Aorta (tissue), 5 donors: Measurements from ENCODE around the gene KLHL24. TPM values are rescaled to one million over a fixed set of nuclear protein-coding genes. Genes with fewer than 3 reads are reported as not detected.
"Not testable (repeated sequence)": the region's sequence is repeated elsewhere in the genome, so short reads cannot be mapped to it uniquely, and the experiment has no call there.

Experiments
- ATAC-seq: fragments of 200-7000 bp; cut with Tn5 transposase; one replicate; pipeline ENCODE4 v1.9.1; 2022; ENCODE audit warnings: moderate library complexity; ENCODE audit not compliant: low FRiP score
- DNase-seq, 2 donors: peaks; one replicate each; pipeline ENCODE4 v3.0.0-alpha.2; 2020
- H3K27ac ChIP-seq, 2 donors: one replicate each; pipeline ENCODE4 v1.5.1; 2013; ENCODE audit warnings: low read length in 2 of 2, mild to moderate bottlenecking in 2 of 2, moderate library complexity in 2 of 2, control low read depth in 1 of 2, inconsistent platforms in 1 of 2, low read depth in 1 of 2
- H3K27me3 ChIP-seq, 2 donors: one replicate each; pipeline ENCODE4 v1.6.1; 2013; ENCODE audit warnings: control low read depth in 1 of 2, low read length in 1 of 2, mild to moderate bottlenecking in 1 of 2, moderate library complexity in 1 of 2; ENCODE audit not compliant: insufficient read depth in 2 of 2, control insufficient read depth in 1 of 2
- H3K36me3 ChIP-seq, 2 donors: one replicate each; pipeline ENCODE4 v1.6.1; 2013; ENCODE audit warnings: control low read depth in 1 of 2, low read length in 1 of 2, mild to moderate bottlenecking in 1 of 2; ENCODE audit not compliant: insufficient read depth in 2 of 2, control insufficient read depth in 1 of 2
- H3K4me1 ChIP-seq, 2 donors: one replicate each; pipeline ENCODE4 v1.6.1; 2013; ENCODE audit warnings: low read length in 2 of 2, control low read depth in 1 of 2, mild to moderate bottlenecking in 1 of 2, moderate library complexity in 1 of 2; ENCODE audit not compliant: insufficient read depth in 2 of 2, control insufficient read depth in 1 of 2
- H3K4me3 ChIP-seq, 2 donors: one replicate each; pipeline ENCODE4 v1.5.1; 2013; ENCODE audit warnings: low read length in 2 of 2, control low read depth in 1 of 2, mild to moderate bottlenecking in 1 of 2
- H3K9me3 ChIP-seq: one replicate; pipeline ENCODE4 v1.6.1; 2013; ENCODE audit warnings: mild to moderate bottlenecking, low read length; ENCODE audit not compliant: control insufficient read depth
- WGBS, 2 donors: extraction: QIAGEN DNeasy Blood & Tissue Kit; methylation state at CpG; one replicate each; pipeline ENCODE4 v1.1.7; 2013; 5-methylcytosine and 5-hydroxymethylcytosine counted together
- intact Hi-C, 2 donors: fragments of 100-400 bp; cut with DNase I; formaldehyde crosslinking; loops; one replicate each; pipeline versions ENCODE4 v1.14.2 to v1.15.0; 2022
- polyA plus RNA-seq, 2 donors: library from polyadenylated mRNA; stranded (reverse); fragments of 200-250 nt; gene quantifications; one replicate each; pipeline ENCODE4 v1.2.3, GENCODE V29; 2013
- total RNA-seq, 2 donors: library from RNA; stranded (reverse); fragmentation: NEBNext Ultra II Directional; extraction: Animal tissue kit (Norgen Biotek cat#: 25700); gene quantifications; one replicate each; pipeline ENCODE4 v1.2.1, GENCODE V29; 2021
- donor health status: healthy with polysubstance abuse.
- donor health status: Bipolar disorder and iron deficiency.
- donor health status: DM: no; HTN: no; CAD: no.
- donor health status: DM: no; HTN: no; CAD: no.
- donor health status: DM: yes; HTN: yes; CAD: no.

KLHL24 gene
- total and polyA plus RNA-seq, 4 donors: 10.8 to 62.6 (median 23.9) TPM

- Histone ChIP-seq H3K4me3 (no peak overlapping the region), H3K27me3 (no peaks in the 10 kb centered on the region), H3K4me1 (no peaks in the 10 kb centered on the region), H3K27ac (no peak overlapping the region), H3K9me3 (no peaks in the 10 kb centered on the region), H3K36me3 (peaks cover 0 to 7% of the 10 kb centered on the region in 2 donors)
- intact Hi-C loops: no loop called here
- 20 to 58% methylated on average over 3 of the region's 3 CpGs for WGBS, 2 donors
- no peak for DNase-seq
- ATAC-seq: no peak
These were observed 26.7 kb downstream of the KLHL24 start for GRCh38 chr3:183662099-183662498.

- no peaks in the 10 kb centered on the region for H3K4me1 ChIP-seq
- H3K27ac ChIP-seq: no peak overlapping the region
- WGBS, 2 donors: 47 to 49% methylated on average over 3 of the region's 3 CpGs
- H3K9me3 ChIP-seq: no peaks in the 10 kb centered on the region
- intact Hi-C loops: no loop called here
- no peaks in the 10 kb centered on the region for H3K27me3 ChIP-seq
- DNase-seq (no peak), ATAC-seq (no peak)
- peaks cover 3 to 7% of the 10 kb centered on the region in 2 donors for H3K36me3 ChIP-seq
- H3K4me3 ChIP-seq: no peak overlapping the region
These were observed 29.5 kb downstream of the KLHL24 start for GRCh38 chr3:183664913-183665381.

GRCh38 chr3:183680061-183680460, 44.6 kb downstream of the KLHL24 start:
- Histone ChIP-seq H3K4me3 (no peak overlapping the region), H3K36me3 (peaks cover 0 to 6% of the 10 kb centered on the region in 2 donors), H3K4me1 (no peaks in the 10 kb centered on the region), H3K27me3 (no peaks in the 10 kb centered on the region), H3K9me3 (no peaks in the 10 kb centered on the region), H3K27ac (no peak overlapping the region)
- intact Hi-C loops: no loop called here
- 91 to 94% methylated on average over 3 of the region's 3 CpGs for WGBS, 2 donors
- ATAC-seq (no peak), DNase-seq (no peak)

- DNase-seq (no peak), ATAC-seq (no peak)
- H3K4me3 ChIP-seq: no peak overlapping the region
- H3K27ac ChIP-seq: no peak overlapping the region
- no peaks in the 10 kb centered on the region for H3K36me3 ChIP-seq
- no peaks in the 10 kb centered on the region for H3K9me3 ChIP-seq
- intact Hi-C loops: no loop called here
- no peaks in the 10 kb centered on the region for H3K27me3 ChIP-seq
- 86 to 90% methylated on average over 6 of the region's 6 CpGs for WGBS, 2 donors
- no peaks in the 10 kb centered on the region for H3K4me1 ChIP-seq
These were observed 52.3 kb downstream of the KLHL24 start for GRCh38 chr3:183687705-183688104.

DNA sequence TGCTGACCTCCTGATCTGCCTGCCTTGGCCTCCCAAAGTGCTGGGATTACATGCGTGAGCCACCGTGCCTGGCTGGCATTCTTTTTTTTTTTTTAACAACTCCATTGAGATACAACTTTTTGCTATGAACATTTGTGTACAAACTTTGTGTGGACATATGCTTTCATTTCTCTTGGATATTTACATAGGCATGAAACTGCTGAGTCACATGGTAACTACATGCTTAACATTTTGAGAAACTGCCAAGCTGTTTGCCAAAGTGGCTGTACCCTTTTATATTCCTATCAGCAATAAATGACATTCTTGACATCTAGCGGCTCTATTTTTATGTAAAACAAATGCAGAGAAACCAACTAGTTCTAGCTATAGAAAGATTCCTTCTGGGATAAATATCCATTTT, 53.5 kb downstream of the KLHL24 start:
- no peak overlapping the region for H3K27ac ChIP-seq
- no peak overlapping the region for H3K4me3 ChIP-seq
- H3K36me3 ChIP-seq: no peaks in the 10 kb centered on the region
- ATAC-seq (no peak), DNase-seq (no peak)
- no peaks in the 10 kb centered on the region for H3K4me1 ChIP-seq
- no peaks in the 10 kb centered on the region for H3K27me3 ChIP-seq
- no peaks in the 10 kb centered on the region for H3K9me3 ChIP-seq
- WGBS, 2 donors: 27 to 31% methylated on average over 3 of the region's 3 CpGs
- intact Hi-C loops: no loop called here

DNA sequence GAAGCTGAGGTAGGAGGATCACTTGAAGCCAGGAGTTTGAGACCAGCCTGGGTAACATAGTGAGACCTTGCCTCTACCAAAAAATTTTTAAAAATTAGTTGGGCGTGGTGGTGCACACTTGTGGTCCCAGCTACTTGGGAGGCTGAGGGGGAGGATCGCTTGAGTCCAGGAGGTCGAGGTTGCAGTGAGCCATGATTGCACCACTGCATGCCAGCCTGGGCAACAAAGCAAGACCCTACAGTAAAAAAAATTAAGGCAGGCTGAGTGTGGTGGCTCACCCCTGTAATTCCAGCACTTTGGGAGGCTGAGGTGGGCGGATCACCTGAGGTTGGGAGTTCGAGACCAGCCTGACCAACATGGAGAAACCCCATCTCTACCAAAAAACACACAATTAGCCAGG, 54.2 kb downstream of the KLHL24 start:
- intact Hi-C loops, H3K9me3 ChIP-seq, DNase-seq: not testable (repeated sequence)

GRCh38 chr3:183690402-183690995, 55.1 kb downstream of the KLHL24 start:
- ATAC-seq: no peak
- H3K4me1 ChIP-seq: no peaks in the 10 kb centered on the region
- no peaks in the 10 kb centered on the region for H3K27me3 ChIP-seq
- no peaks in the 10 kb centered on the region for H3K9me3 ChIP-seq
- no peak overlapping the region for H3K27ac ChIP-seq
- H3K4me3 ChIP-seq: no peak overlapping the region
- intact Hi-C loops: no loop called here
- H3K36me3 ChIP-seq: no peaks in the 10 kb centered on the region
- DNase-seq: no peak
- WGBS, 2 donors: 95% methylated on average over 11 of the region's 11 CpGs

More for the DNA sequence above, 54.2 kb downstream of the KLHL24 start:
- not testable (repeated sequence) for ATAC-seq, H3K4me3 ChIP-seq, H3K4me1 ChIP-seq, H3K27me3 ChIP-seq, H3K27ac ChIP-seq, H3K36me3 ChIP-seq
- 97% methylated on average over 5 of the region's 5 CpGs for WGBS, 2 donors

GRCh38 chr3:183692436-183692835, 57.0 kb downstream of the KLHL24 start:
- H3K4me3 ChIP-seq: no peak overlapping the region
- no peaks in the 10 kb centered on the region for H3K9me3 ChIP-seq
- no peaks in the 10 kb centered on the region for H3K4me1 ChIP-seq
- H3K27me3 ChIP-seq: no peaks in the 10 kb centered on the region
- DNase-seq (no peak), ATAC-seq (no peak)
- H3K36me3 ChIP-seq: no peaks in the 10 kb centered on the region
- 94 to 95% methylated on average over 10 of the region's 10 CpGs for WGBS, 2 donors
- no peak overlapping the region for H3K27ac ChIP-seq
- intact Hi-C loops: no loop called here

DNA sequence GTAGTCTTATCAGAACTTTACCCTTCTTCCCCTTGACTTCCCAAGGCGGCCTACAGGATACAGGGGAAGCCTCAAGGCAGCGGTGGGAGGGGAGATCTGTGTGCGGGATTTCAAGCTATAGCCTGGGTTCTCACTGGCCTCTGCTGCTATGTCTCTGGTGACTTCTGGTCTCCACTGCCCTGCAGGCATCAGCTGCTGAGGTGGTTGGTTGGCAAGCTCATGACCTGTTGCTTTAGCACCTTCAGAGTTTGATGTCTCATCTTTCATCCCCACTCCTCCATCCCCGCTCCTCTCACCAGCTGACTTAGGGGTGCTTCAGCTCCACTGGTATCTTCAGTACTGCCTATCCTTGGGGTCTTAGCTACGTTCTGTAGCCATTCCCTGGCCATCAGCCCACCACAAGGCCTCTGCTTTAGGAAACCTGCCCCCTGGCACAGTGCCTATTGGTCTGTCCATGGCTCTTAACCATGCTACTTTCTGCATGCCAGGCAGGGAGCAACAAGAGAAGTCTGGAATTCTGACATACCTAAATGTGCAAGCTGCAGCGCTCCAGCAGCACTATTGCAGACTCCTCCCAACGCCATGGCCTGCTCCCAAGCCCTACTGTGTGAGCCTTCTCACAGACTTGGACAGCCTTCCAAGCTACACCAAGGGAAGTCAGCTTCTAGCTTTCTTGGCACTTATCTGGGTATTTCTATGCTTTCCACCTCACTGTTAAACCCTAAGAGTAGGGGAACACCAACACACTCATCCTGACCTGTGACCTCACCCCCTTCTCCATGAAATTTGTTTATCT, 60.3 kb downstream of the KLHL24 start:
- no peak overlapping the region for H3K27ac ChIP-seq
- intact Hi-C loops: loop anchor here in 1 of 2 donors (5.0 kb wide), 1 partner anchor 58 kb away; the partner anchor contains the start of gene KLHL24
- no peak for ATAC-seq
- WGBS, 2 donors: 88 to 92% methylated on average over 7 of the region's 7 CpGs
- DNase-seq: no peak
- peaks cover 3 to 5% of the 10 kb centered on the region in 2 donors for H3K4me1 ChIP-seq
- H3K27me3 ChIP-seq: no peaks in the 10 kb centered on the region
- H3K36me3 ChIP-seq: no peaks in the 10 kb centered on the region
- H3K4me3 ChIP-seq: no peak overlapping the region
- H3K9me3 ChIP-seq: no peaks in the 10 kb centered on the region
